ENCODE results near the gene VPREB3. TPM values are rescaled to one million over a fixed set of nuclear protein-coding genes. Genes with fewer than 3 reads are reported as not detected.
A peak's percentile ranks its signal among the peaks of the same experiment; 100 is the strongest.

Gene VPREB3
- total and polyA plus RNA-seq, 2 of the 8 experiments (the other 6 are each of a cell fraction or from before 2014, with no cell fraction given): 0.52 to 4.6 TPM

GRCh38 chr22:23763954-23764353 is 9.7 kb upstream of the VPREB3 start:
- Histone ChIP-seq H3K9ac (replicated peaks in 1 of 4; ENCODE audit: extremely low read depth in 1 of 4, low read depth in 3 of 4, low read length in 3 of 4) (no peak overlapping the region), H4K5ac (ENCODE audit: insufficient read length, low read depth, low read length) (no peak overlapping the region), H3K23ac (ENCODE audit: insufficient read length) (no peak overlapping the region), H4K8ac (ENCODE audit: extremely low read depth, insufficient read depth, low read length) (no peak overlapping the region), H3K4ac (replicated peaks; ENCODE audit: insufficient read length, low read depth, low read length) (no peak overlapping the region), H2AFZ (ENCODE audit: low read length) (no peak overlapping the region), H3K4me3 (ENCODE audit: extremely low read depth in 1 of 4, insufficient read depth in 2 of 4, low read depth in 3 of 4, low read length in 4 of 4) (peak overlapping the region in 1 of 4 experiments; percentile 48; a peak in 2 of 8 replicates), H2BK12ac (ENCODE audit: low read depth, low read length) (peak overlapping the region; percentile 75; the same call in 1 of the 2 replicates), H3K18ac (ENCODE audit: extremely low read depth, low read length) (peak overlapping the region; percentile 83), H3K27ac (ENCODE audit: low read depth, low read length) (no peak overlapping the region), H3K4me2 (ENCODE audit: insufficient read depth in 1 of 2, low read depth in 2 of 2, low read length in 2 of 2) (peak overlapping the region; percentile 54 to 66), H3K79me2 (ENCODE audit: control insufficient read depth in 1 of 2, insufficient read depth in 2 of 2, low read length in 2 of 2) (no peaks in the 10 kb centered on the region), H3K56ac (replicated peaks; ENCODE audit: insufficient read length, low read depth, low read length) (no peak overlapping the region), H3K4me1 (replicated peaks in 1 of 4; ENCODE audit: control insufficient read depth in 3 of 4, insufficient read depth in 4 of 4, low read length in 3 of 4) (peaks cover 0 to 26% (median 18%) of the 10 kb centered on the region in 4 experiments; a peak in 6 of 7 replicates), H3K14ac (ENCODE audit: insufficient read length) (no peak overlapping the region), H4K20me1 (replicated peaks in 1 of 2; ENCODE audit: control insufficient read depth in 1 of 2, insufficient read depth in 2 of 2, low read length in 2 of 2) (peaks cover 0 to 14% of the 10 kb centered on the region in 2 experiments), H2BK120ac (replicated peaks; ENCODE audit: low read depth, low read length) (no peak overlapping the region), H3K23me2 (ENCODE audit: low read depth, low read length) (peaks cover 11% of the 10 kb centered on the region), H2BK5ac (ENCODE audit: low read depth, low read length) (no peak overlapping the region), H4K91ac (replicated peaks; ENCODE audit: insufficient read length, low read length) (no peak overlapping the region), H2AK5ac (ENCODE audit: low read depth, low read length) (no peak overlapping the region), H3K27me3 (replicated peaks in 1 of 4; ENCODE audit: control insufficient read depth in 3 of 4, extremely low read depth in 1 of 4, insufficient read depth in 3 of 4, low read length in 3 of 4) (peaks cover 0 to 3% (median 2%) of the 10 kb centered on the region in 4 experiments; a peak in 3 of 7 replicates), H2BK20ac (ENCODE audit: low read length) (no peak overlapping the region), H2BK15ac (ENCODE audit: low read length) (no peak overlapping the region), H3K9me3 (ENCODE audit: insufficient read depth in 2 of 2, low read depth in 1 of 2, low read length in 1 of 2) (no peaks in the 10 kb centered on the region), H3K36me3 (ENCODE audit: control insufficient read depth in 2 of 4, insufficient read depth in 4 of 4, low read length in 3 of 4) (no peaks in the 10 kb centered on the region), H3K79me1 (ENCODE audit: low read depth, low read length) (no peaks in the 10 kb centered on the region)
- CTCF ChIA-PET (ENCODE audit: partially characterized antibody): interaction anchor here (1.1 to 2.6 kb wide), 5 partner anchors 11 to 379 kb away, joined by 3 to 9 read pairs (median 5); no protein-coding TSS in a partner anchor
- POLR2A ChIA-PET (ENCODE audit: partially characterized antibody): interaction anchor here (0.7 to 1.9 kb wide), 6 partner anchors 12 to 207 kb away, joined by 3 to 4 read pairs (median 3); partner anchors contain the start of gene ZNF70
- WGBS, 2 experiments (ENCODE audit: extremely low coverage in 1 of 2, insufficient coverage in 1 of 2, insufficient read length in 1 of 2, insufficient replicate concordance in 2 of 2, low coverage in 1 of 2, low lambda C conversion rate in 2 of 2, missing lambda C conversion rate in 1 of 2): 83% methylated on average over 6 of the region's 7 CpGs; no CpG with 5 or more reads in 1 of the 2 experiments
- no peak for DNase-seq (ENCODE audit: low read depth in 1 of 2, low spot score in 2 of 2)
- FAIRE-seq: no peak
- TF ChIP-seq CREB1 (IDR thresholded peaks at IDR 0.05) (no peak), KDM5A (IDR thresholded peaks at IDR 0.05; ENCODE audit: low read length) (no peak), POLR2AphosphoS5 (IDR thresholded peaks at IDR 0.05; ENCODE audit: low read depth, low read length) (no peak), CEBPB (IDR thresholded peaks at IDR 0.05; ENCODE audit: low read depth, low read length) (no peak), E2F6 (IDR thresholded peaks at IDR 0.05) (no peak), RFX5 (IDR thresholded peaks at IDR 0.05; ENCODE audit: borderline replicate concordance, low read depth, low read length) (no peak), EP300 (IDR thresholded peaks at IDR 0.05; ENCODE audit: borderline replicate concordance in 1 of 2, low read depth in 2 of 2, low read length in 2 of 2) (no peak), CHD1 (IDR thresholded peaks at IDR 0.05; ENCODE audit: low read depth, low read length) (no peak), GABPA (IDR thresholded peaks at IDR 0.05; ENCODE audit: borderline replicate concordance, insufficient read depth, low read length) (no peak), TEAD4 (IDR thresholded peaks at IDR 0.05; ENCODE audit: low read depth, low read length) (no peak), NRF1 (IDR thresholded peaks at IDR 0.05; ENCODE audit: low read depth, low read length) (no peak), KDM4A (IDR thresholded peaks at IDR 0.05; ENCODE audit: low read depth, low read length, severe bottlenecking) (no peak), CTBP2 (IDR thresholded peaks at IDR 0.05; ENCODE audit: borderline replicate concordance, insufficient read depth, insufficient read length, low read length) (no peak)
